OCI-M1 (cell line): ENCODE data around the gene PHLPP1.

Experiments used
- DNase-seq: peaks from one replicate; lab custom pipeline; 2025; lab: John Stamatoyannopoulos, UW

Gene PHLPP1

DNA sequence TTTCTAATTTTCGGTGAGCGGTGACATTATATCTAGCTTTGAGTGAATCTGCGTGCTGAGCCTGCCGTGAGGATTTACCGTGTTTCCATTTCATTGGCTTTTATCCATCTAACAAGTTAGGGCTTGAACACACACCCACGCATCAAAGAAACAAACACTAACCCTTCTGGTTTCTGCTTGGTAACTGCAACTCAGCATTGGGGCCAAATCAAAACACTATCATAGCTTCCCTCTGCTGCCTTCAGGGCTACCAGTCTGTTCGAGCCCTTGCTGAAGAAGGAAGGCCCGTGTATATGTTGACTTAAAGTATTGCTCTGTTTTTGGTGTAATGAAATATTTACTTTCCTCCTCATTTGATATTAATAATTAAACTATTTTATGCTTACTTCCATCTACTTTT is 227.2 kb downstream of the PHLPP1 start:
- DNase-seq: no peak

DNA sequence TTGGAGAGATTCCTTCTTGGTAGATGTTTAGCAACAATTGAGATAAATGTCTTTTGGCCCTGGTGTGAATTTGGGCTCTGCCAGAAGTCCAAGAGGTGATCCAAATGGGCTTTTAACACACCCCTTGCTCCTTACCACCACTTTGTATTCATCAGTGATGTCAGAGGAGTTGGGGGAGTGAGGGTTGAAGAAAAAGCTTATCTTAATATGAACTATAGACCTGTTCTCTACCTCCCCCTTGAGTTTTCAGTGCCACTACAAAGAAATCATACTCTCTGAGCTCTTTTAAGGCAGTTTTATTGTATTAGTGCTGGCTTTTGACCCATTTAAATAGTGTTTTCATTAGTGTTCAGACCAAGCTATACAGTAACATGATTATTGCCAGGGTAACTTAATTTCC is 229.1 kb downstream of the PHLPP1 start:
- peak; percentile 70 for DNase-seq

DNA sequence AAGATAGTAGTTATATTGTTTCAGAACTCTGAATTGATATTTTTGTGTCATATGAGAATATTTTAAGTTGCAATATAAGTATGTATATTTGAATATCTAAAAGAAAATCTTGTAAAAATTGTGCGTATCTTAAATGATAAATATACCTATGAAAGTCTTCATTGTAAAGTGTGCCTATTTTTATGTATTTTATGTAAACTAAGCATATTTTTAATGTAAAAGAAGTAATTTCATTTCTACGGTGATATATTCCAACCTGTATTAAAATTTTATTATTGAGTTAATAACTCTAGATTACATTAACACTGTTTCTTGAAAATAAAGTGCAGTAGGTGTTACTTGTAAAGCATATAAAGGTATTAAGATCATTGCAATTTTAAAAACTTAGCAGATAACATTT is 233.4 kb downstream of the PHLPP1 start:
- no peak for DNase-seq

DNA sequence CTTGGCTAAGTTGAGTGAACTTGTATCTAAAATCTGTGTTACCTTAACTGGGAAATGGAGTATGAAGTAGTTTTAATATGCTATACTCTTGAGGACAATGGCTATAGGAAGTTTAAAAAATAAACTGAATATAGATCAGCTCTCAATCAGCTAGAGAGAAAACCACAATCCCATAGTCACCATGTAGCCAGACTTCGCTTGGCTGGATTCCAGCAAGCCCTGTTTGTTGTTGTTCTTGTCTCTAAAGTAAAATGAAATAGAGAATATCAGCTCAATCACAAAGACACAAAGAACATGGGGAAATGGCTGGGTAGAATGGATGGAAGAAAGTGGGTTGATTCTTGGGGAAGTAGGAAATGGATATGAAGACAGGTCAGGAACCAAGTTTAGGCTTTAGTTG is 234.9 kb downstream of the PHLPP1 start:
- DNase-seq: peak; percentile 46

DNA sequence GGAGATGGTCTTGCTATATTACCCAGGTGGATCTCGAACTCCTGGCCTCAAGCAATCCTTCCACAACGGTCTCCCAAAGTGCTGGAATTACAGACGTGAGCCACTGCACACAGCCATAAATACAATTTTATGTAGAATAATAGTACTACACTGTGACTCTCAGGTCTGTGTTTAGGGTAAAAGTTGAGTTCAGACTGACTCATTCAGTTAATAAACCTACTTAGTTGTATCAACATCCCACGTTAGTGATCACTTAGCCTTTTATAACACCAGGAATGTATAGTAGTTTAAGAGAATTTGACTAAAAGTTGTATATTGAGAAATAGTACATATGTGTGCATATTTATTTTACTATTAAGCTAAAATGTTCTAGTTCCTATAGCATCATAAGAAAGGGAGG is 237.5 kb downstream of the PHLPP1 start:
- no peak for DNase-seq

DNA sequence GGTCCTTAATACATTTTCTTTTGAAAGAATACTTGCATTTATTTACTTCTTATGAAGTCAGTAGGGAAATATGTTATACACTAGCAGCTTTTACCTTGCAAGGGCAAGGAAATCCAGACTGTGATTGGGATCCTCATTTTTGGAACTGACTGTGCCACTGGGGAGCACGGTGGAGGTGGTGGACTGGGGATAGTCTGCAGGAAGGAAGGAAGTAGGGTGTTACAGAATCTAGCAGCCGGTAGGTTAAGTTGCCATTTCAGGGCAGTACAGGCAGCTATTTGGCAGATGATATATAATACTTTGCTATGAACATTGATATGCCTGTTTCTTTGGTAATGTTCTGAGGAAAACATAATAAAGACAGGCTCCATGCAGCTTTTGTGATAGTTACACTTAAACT is 238.3 kb downstream of the PHLPP1 start:
- no peak for DNase-seq

DNA sequence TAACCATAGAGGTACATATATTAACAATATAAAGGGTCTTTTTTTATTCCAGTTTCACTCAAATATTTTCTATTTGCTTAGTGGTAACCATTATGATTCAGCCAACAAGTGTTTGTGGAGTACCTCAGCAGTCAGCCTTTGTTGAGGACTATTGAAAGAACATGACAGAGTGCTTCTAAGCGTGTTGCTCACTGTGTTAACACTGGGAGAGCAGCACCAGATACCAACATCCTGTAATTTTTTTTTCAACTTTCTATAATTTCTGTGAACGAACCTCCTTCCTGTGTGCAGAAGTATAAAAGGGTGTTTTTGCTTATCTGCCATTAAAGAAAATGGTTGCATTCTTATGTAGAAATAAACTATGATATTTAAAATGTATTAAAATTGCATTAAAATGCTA is 239.0 kb downstream of the PHLPP1 start:
- DNase-seq: no peak

DNA sequence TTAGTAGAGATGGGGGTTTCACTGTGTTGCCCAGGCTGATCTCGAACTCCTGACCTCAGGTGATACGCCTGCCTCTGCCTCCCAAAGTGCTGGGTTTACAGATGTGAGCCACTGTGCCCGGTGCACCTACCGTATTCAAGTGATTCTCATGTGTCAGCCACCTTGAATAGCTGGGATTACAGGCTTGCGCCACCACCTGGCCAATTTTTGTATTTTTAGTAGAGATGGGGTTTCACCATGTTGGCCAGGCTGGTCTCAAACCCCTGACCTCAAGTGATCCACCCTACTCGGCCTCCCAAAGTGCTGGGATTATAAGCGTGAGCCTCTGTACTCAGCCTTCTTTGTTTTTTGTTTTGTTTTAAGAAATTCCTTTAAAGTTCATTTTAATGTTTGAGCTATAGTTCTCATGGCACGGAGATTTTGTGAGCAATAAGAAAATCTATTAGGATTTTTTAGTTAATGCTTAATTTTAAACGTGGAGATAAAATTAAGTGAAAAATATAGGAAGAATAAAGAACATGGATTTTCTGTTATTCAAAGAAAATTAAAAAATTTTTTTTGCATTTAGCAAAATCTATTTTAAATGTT is 242.6 kb downstream of the PHLPP1 start:
- peak; percentile 85 for DNase-seq

DNA sequence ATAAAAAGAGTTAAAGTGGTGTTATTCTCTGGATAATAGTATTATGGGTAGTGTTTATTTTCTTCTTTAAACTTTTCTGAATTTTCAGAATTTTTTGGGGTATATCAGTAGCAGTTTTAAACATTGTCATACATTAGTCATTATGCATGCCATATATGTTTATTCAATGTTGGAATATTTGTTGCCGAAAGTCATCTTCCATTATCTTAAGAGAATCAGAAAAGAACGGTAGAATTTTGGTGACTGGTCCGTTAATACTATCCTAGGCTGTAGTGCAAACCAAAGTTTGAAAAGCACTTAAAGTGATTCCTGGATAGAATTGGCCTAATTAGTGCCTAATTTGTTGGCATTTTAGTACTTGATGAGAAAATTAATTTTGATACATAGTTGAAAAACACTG is 244.1 kb downstream of the PHLPP1 start:
- no peak for DNase-seq

DNA sequence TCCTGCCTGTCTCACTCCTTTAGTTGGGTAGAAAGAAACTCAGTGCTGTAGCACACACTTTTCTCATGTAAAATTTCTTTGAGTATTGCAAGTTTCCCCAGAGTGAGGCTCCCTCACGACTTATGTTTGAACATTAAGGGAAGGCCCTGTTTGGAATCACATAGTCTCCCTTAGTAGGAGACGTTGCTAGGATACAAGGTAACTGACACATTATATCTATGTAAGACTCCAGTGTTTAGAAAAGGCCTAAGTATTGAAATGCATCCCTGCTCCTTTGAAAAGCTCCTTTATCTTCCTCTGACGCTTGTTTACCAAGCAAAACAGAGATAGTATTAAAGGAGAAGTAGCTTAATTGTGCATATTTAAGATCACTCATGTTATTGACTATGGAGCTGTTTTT is 248.2 kb downstream of the PHLPP1 start:
- no peak for DNase-seq

DNA sequence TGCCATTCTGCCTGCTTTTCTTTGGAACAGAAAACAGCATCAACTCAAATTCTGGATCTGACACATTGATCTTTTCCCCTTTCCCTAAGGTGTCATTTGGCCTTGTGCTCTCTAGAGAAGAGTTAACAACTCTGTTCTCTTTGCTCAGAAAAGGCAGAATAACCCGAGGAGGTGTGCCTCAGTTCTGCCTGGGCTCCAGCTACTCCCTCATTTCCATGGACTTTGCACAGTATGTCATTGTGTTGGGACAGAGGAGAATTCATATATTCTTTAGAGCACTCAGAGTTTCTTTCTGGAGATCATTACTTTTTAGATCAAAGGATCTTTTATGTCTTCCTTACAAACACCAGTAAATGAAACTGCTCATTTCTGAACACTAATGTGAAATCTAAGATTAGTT is 249.1 kb downstream of the PHLPP1 start:
- DNase-seq: no peak

DNA sequence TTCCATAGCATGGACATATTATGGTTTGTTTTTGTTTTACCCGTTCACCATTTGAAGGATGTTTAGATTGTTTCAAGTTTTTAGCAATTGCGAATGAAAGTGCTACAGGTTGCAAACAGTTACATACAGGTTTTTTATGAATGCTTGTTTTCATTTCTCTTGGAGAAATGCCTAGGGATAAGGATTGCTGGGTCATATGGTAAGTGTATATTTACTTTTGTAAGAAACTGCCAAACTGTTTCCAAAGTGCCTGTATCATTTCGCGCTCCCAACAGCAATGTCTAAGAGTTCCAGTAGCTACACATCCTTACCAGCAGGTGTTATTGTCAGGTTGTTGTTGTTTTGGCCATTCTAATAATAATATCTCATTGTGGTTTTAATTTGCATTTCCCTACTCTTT is 251.7 kb downstream of the PHLPP1 start:
- DNase-seq: no peak

DNA sequence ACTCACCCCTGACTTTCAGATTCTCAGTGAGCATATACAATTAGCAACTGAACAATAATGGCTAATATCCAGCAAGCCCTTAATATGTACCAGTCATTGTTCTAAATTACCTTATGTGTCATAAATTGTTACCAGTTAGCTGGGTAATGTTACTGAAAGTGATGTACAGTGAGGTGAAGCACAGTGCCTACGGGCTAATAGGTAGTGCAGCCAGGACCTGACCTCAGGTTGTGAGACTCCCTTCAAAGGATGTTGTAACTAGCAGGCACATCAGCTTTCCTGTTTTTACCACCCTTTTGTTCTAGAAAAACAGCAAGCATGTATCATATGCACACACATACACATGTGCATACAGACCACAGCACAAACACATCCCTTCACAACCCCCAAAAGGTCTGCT is 258.3 kb downstream of the PHLPP1 start:
- no peak for DNase-seq

DNA sequence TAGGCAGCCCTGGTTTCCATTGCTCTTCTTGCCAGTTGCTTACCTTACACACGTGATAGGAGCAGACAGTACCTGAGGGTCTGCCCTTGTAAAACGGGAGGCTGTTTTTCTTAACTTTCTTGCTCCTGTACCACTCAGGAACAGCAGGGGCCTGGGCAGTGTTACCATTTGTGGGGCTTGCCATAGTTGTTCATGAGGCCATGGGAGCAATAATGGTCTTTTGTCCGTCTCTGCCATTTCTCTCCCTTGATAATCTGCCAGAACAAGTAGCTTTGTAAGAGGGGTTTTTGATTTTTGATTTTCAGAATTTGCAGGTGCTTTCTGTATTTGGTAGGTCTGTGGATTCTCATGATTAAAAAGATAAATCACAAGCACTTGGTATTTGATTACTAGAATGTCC is 259.0 kb downstream of the PHLPP1 start:
- no peak for DNase-seq

DNA sequence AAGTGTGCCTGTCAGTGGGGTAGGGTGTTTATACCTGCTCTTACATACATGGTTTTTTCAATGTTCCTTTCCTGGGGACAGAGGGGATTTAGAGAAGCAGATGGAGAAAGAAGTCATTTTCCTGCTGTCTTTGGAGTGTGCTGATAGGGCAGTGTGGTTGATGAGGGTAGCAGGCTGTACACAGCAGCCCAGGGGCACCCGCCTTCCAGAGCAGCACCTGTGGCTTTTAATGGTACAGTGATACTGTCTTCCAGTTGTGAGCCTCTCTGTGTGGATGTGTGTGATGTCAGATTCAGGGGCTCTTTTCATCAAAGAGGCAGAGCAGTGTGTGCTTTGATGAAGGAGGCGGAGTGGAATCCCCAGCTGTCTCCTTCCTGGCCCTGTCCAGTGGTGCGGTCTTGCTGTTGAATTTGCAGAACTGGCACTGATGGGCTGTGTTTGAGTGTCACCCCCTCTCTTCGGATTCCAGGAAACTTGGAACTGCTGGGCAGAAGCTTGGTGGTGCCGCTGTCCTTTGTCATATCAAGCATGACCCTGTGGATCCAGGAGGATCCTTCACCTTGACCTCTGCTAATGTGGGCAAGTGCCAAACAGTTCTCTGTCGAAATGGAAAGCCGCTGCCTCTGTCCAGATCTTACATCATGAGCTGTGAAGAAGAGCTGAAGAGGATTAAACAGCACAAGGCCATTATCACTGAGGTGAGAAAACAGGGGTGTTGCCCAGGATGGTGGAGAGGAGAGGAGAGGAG is 259.8 kb downstream of the PHLPP1 start:
- no peak for DNase-seq

DNA sequence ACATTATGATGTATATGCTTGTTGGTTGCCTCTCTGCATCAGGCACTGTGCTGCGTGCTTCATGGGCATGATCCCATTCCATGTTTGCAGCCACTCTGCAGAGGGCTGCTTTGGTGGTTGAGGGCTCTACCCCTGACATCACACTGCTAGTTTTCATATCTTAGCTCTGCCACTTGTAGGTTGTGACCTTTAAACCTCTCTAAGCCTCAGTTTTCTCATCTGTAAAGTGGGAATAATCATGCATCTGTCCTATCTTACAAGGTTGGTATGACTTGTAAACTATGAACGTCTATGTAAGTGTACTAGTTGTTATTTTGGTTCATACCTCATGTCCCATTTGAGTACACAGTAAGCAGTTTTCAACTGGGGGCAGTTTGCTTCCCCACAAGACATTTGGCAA is 260.4 kb downstream of the PHLPP1 start:
- DNase-seq: no peak

DNA sequence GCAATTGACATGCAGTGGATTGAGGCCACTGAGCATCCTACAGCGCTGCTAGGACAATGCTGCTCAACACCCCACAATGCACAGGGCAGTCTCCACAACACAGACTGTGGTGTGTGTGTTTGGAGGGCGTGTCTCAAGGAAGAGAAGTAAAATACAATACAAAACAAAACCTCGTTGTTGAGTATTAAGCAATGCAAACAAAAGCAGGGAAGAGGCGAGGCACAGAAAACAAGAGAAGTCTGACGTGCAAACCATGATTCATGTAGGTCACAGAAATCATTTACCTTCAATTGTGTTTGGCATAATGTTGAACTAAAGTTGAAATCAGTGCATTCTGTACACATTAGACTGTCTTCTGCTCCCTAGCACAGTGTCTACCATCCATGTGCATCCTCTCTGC is 260.9 kb downstream of the PHLPP1 start:
- no peak for DNase-seq

DNA sequence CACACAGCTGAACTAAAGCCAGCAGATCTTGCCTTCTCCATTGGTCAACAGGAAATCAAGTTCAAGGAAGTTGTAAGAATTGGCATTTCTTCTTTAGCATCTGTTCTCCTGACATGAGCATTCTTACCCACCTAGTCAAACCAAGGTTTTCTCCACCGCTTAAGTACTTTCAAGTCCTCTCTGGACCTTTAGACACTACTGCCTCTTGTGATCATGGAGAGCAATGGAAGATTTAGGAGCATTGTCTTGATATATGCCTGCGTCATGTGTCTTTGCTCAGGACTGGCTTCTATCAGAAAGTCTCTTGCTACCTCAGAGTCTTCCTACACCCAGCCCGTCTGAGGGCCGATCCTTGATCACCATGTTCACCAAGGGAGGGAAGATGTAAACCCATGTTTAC is 262.2 kb downstream of the PHLPP1 start:
- no peak for DNase-seq

DNA sequence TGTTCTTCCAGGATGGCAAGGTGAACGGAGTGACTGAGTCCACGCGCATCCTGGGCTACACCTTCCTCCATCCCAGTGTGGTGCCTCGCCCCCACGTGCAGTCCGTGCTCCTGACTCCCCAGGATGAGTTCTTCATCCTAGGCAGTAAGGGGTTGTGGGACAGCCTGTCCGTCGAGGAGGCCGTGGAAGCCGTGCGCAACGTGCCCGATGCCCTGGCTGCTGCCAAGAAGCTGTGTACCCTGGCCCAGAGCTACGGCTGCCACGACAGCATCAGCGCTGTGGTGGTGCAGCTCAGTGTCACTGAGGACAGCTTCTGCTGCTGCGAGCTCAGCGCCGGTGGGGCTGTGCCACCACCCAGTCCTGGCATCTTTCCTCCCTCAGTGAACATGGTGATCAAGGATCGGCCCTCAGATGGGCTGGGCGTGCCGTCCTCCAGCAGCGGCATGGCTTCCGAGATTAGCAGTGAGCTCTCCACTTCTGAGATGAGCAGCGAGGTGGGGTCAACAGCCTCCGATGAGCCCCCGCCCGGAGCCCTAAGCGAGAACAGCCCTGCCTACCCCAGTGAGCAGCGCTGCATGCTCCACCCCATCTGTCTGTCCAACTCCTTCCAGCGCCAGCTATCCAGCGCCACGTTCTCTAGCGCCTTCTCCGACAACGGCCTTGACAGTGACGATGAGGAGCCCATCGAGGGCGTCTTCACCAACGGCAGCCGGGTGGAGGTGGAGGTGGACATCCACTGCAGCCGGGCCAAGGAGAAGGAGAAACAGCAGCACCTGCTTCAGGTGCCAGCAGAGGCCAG is 263.1 kb downstream of the PHLPP1 start:
- DNase-seq: no peak

DNA sequence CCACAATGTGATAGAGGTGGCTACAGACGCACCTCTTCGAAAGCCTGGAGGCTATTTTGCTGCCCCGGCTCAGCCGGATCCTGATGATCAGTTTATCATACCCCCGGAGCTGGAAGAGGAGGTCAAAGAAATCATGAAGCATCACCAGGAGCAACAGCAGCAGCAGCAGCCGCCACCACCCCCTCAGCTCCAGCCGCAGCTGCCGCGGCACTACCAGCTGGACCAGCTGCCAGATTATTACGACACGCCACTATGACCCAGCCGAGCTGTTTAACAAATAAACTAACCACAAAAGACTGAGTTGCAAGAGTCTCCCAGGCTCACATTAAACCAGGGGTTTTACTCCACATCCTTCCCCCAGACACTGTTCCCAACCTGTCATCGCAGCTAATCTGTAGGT is 263.8 kb downstream of the PHLPP1 start:
- no peak for DNase-seq

DNA sequence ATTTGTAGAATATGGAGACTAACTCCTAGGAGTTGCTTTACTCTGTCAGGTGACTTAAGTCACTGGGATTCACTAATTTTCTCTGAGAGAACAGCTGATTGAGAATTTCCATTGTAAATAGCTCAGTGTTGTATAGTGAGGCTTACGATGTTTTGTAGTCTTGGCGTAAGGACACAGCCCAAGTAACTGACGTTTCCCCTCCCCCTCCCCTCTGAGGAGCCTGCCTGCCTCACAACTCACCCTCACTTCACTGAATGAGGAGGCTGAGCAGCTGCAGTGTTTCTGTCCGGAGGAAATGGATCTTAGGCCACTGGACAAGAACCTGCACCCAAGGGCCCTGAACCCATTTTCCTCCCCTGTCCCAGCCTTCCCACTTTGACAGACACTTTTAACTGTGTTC is 264.6 kb downstream of the PHLPP1 start:
- no peak for DNase-seq

DNA sequence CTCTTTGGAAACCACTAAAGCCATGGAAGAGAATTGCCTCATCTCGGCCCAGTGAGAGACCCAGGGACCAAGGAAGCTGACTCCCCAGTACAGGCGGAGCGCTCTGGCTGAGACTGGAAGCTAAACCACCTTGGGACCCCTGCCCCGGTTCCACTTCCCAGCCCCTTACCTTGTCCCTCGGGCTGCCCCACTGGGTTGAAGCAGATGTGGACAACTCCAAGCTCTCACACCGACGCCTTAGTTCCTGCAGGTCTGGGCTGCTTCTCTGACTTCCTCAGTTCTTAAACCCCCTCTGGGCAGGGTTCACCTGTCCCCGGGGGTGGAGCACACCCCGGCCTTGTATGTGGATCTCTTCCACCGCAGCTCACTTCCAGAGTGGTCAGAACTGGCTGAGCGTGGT is 266.2 kb downstream of the PHLPP1 start:
- no peak for DNase-seq

DNA sequence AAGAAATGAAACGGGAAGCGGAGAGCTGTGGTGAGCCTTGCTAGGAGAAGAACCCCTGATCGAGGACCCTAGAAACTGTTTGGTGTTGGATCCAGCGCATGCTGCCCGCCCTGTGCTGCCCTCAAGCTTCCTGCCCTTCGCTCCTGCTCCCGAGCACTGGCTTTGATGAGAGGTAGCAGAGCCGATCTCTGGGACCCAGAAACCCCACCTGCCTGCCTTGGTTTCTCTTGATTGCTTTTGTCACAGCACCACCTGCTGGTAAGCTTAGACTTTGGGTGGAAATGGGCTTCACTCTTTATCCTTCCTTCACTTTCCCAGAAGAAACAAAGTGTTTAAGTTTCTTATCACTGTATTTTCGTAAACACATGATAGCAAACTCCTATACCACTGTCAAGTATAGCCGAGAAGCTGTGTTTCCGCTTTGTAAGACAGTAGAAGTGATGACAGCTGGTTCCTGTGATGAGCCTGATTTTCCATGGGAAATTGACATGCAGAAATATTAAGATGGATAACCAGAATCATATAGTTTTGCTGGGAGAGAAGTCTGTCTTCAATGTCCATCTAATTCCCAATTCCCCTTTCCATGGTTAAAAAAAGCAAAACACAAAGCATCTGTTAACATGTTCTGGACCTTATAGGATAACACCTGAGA is 267.4 kb downstream of the PHLPP1 start:
- peak; percentile 74 for DNase-seq
